Measurements from ENCODE around the gene CAMTA1.

CAMTA1 gene

GRCh38 chr1:6794164-6794563 lies 8.9 kb downstream of the CAMTA1 start:
- H4K20me1 ChIP-seq (ENCODE audit: insufficient read depth, low read length): no peaks in the 10 kb centered on the region

DNA sequence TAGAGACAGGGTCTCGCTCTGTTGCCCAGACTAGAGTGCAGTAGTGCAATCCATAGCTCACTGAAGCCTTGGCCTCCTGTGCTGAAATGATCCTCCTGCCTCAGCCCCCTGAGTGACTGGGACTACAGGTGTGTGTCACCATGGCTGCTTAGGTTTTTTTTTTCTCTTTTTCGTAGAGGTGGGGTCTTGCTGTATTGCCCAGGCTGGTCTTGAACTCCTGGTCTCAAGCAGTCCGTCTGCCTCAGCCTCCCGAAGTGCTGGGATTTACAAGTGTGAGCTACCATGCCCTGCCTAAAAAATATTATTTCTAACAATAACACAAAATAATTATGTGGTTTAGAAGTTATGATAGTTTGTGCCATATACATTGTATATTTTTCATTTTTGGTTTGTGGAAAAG lies 9.9 kb downstream of the CAMTA1 start:
- Histone ChIP-seq H3K9me2 (replicated peaks; ENCODE audit: insufficient read depth, low read length) (no peaks in the 10 kb centered on the region), H4K20me1 (ENCODE audit: insufficient read depth, low read length) (no peaks in the 10 kb centered on the region), H3K27ac (ENCODE audit: low read length) (no peak overlapping the region), H3K4me2 (ENCODE audit: low read depth, low read length) (no peak overlapping the region), H3K9me3 (replicated peaks; ENCODE audit: insufficient read depth, low read length) (no peaks in the 10 kb centered on the region), H3K4me3 (ENCODE audit: low read length) (no peak overlapping the region), H3K36me3 (replicated peaks; ENCODE audit: insufficient read depth, low read length) (no peaks in the 10 kb centered on the region), H3K4me1 (ENCODE audit: low read length) (no peaks in the 10 kb centered on the region), H2AFZ (ENCODE audit: low read length) (no peak overlapping the region), H3K9ac (ENCODE audit: low read length) (no peak overlapping the region), H3F3A (ENCODE audit: insufficient read depth, low read length) (no peaks in the 10 kb centered on the region; the same call in 1 of the 2 replicates), H3K27me3 (replicated peaks; ENCODE audit: insufficient read depth, low read length) (no peaks in the 10 kb centered on the region), H3K79me2 (ENCODE audit: low read length) (peaks cover 81% of the 10 kb centered on the region)
- TF ChIP-seq EZH2phosphoT487 (IDR thresholded peaks at IDR 0.05; ENCODE audit: low read length) (no peak), EZH2 (optimal IDR thresholded peaks at IDR 0.05; ENCODE audit: low read depth, low read length) (no peak), CTCF (IDR thresholded peaks at IDR 0.05; ENCODE audit: low read length) (no peak)
- DNase-seq: no peak

More at GRCh38 chr1:6794164-6794563, 8.9 kb downstream of the CAMTA1 start:
- Histone ChIP-seq H3K9me3 (replicated peaks; ENCODE audit: insufficient read depth, low read length) (no peaks in the 10 kb centered on the region), H3K4me2 (ENCODE audit: low read depth, low read length) (no peak overlapping the region), H3K4me3 (ENCODE audit: low read length) (no peak overlapping the region), H3K79me2 (ENCODE audit: low read length) (peaks cover 81% of the 10 kb centered on the region), H3F3A (ENCODE audit: insufficient read depth, low read length) (no peaks in the 10 kb centered on the region; the same call in 1 of the 2 replicates), H2AFZ (ENCODE audit: low read length) (no peak overlapping the region), H3K4me1 (ENCODE audit: low read length) (no peaks in the 10 kb centered on the region), H3K27ac (ENCODE audit: low read length) (no peak overlapping the region), H3K27me3 (replicated peaks; ENCODE audit: insufficient read depth, low read length) (no peaks in the 10 kb centered on the region), H3K9ac (ENCODE audit: low read length) (no peak overlapping the region), H3K9me2 (replicated peaks; ENCODE audit: insufficient read depth, low read length) (no peaks in the 10 kb centered on the region), H3K36me3 (replicated peaks; ENCODE audit: insufficient read depth, low read length) (no peaks in the 10 kb centered on the region)
- TF ChIP-seq EZH2phosphoT487 (IDR thresholded peaks at IDR 0.05; ENCODE audit: low read length): no peak
- TF ChIP-seq EZH2 (optimal IDR thresholded peaks at IDR 0.05; ENCODE audit: low read depth, low read length): no peak
- TF ChIP-seq CTCF (IDR thresholded peaks at IDR 0.05; ENCODE audit: low read length): peak; percentile 42
- peak; percentile 45 for DNase-seq

DNA sequence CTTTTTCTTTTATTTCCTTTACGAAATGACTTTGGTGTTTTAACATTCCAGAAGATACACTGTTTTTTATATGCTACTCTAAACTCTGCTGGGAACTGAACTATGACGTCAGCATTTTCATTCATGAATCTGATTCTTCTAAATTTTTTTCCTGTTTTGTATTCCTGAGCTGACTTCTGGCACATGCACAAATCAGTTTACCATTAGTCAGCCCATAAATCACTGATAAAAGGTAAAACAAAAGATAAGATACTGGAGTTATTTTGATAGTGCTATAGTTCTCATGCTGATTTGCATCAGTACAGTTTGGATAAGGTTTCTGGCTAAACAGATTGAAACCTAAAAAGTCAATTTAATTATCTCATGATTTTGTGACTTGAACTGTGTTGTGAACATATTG lies 10.4 kb downstream of the CAMTA1 start:
- no peak overlapping the region for H2AFZ ChIP-seq (ENCODE audit: low read length)
- H3K36me3 ChIP-seq (replicated peaks; ENCODE audit: insufficient read depth, low read length): no peaks in the 10 kb centered on the region
- no peaks in the 10 kb centered on the region for H3K4me1 ChIP-seq (ENCODE audit: low read length)
- no peaks in the 10 kb centered on the region for H3K9me2 ChIP-seq (replicated peaks; ENCODE audit: insufficient read depth, low read length)
- no peak for DNase-seq
- no peak overlapping the region for H3K4me3 ChIP-seq (ENCODE audit: low read length)
- no peak overlapping the region for H3K9ac ChIP-seq (ENCODE audit: low read length)
- H4K20me1 ChIP-seq (ENCODE audit: insufficient read depth, low read length): no peaks in the 10 kb centered on the region
- H3K27ac ChIP-seq (ENCODE audit: low read length): no peak overlapping the region
- no peaks in the 10 kb centered on the region for H3K9me3 ChIP-seq (replicated peaks; ENCODE audit: insufficient read depth, low read length)
- no peaks in the 10 kb centered on the region for H3K27me3 ChIP-seq (replicated peaks; ENCODE audit: insufficient read depth, low read length)
- H3K4me2 ChIP-seq (ENCODE audit: low read depth, low read length): no peak overlapping the region
- H3F3A ChIP-seq (ENCODE audit: insufficient read depth, low read length): no peaks in the 10 kb centered on the region; the same call in 1 of the 2 replicates
- no peak for TF ChIP-seq CTCF (IDR thresholded peaks at IDR 0.05; ENCODE audit: low read length)
- no peak for TF ChIP-seq EZH2 (optimal IDR thresholded peaks at IDR 0.05; ENCODE audit: low read depth, low read length)
- H3K79me2 ChIP-seq (ENCODE audit: low read length): peaks cover 81% of the 10 kb centered on the region
